Parathyroid adenoma (tissue), 2 donors: ENCODE results near the gene USP48.

Source experiments
- H2AFZ ChIP-seq: fragments of 300-600 bp; sonication (generic); one replicate; pipeline ENCODE4 v1.7.0; 2017; ENCODE audit warnings: antibody characterized with exemption, mild to moderate bottlenecking
- H3K27ac ChIP-seq: fragments of 300-600 bp; sonication (generic); one replicate; pipeline ENCODE4 v1.7.0; 2017
- H3K27me3 ChIP-seq: fragments of 300-600 bp; sonication (generic); one replicate; pipeline ENCODE4 v1.7.0; 2017; ENCODE audit warnings: low read length; ENCODE audit not compliant: control insufficient read depth, insufficient read depth
- H3K36me3 ChIP-seq: fragments of 300-600 bp; sonication (generic); one replicate; pipeline ENCODE4 v1.7.0; 2017; ENCODE audit warnings: low read length; ENCODE audit not compliant: control insufficient read depth, insufficient read depth
- H3K4me1 ChIP-seq: fragments of 300-600 bp; sonication (generic); one replicate; pipeline ENCODE4 v1.7.0; 2017; ENCODE audit warnings: control low read depth
- H3K4me2 ChIP-seq: fragments of 300-600 bp; sonication (generic); one replicate; pipeline ENCODE4 v1.7.0; 2017; ENCODE audit warnings: low read length
- H3K4me3 ChIP-seq: fragments of 300-600 bp; sonication (generic); one replicate; pipeline ENCODE4 v1.7.0; 2017; ENCODE audit warnings: low read depth, low read length
- H3K79me2 ChIP-seq: fragments of 300-600 bp; sonication (generic); one replicate; pipeline ENCODE4 v1.7.0; 2017; ENCODE audit warnings: control low read depth
- H3K9ac ChIP-seq: fragments of 300-600 bp; sonication (generic); one replicate; pipeline ENCODE4 v1.7.0; 2017; ENCODE audit warnings: mild to moderate bottlenecking
- H3K9me3 ChIP-seq: fragments of 300-600 bp; sonication (generic); one replicate; pipeline ENCODE4 v1.7.0; 2017; ENCODE audit warnings: low read length; ENCODE audit not compliant: control insufficient read depth
- CTCF ChIP-seq: fragments of 300-600 bp; sonication (generic); IDR thresholded peaks from one replicate; pipeline ENCODE4 v1.7.0; 2017; ENCODE audit warnings: antibody characterized with exemption, mild to moderate bottlenecking
- donor health status: primary hyperparathyroidism.

The USP48 gene

GRCh38 chr1:21721295-21721985 lies 61.5 kb downstream of the USP48 start:
- Histone ChIP-seq H3K79me2 (no peaks in the 10 kb centered on the region), H3K36me3 (no peaks in the 10 kb centered on the region), H3K9ac (no peak overlapping the region), H3K4me1 (no peaks in the 10 kb centered on the region), H3K9me3 (no peaks in the 10 kb centered on the region), H3K27me3 (no peaks in the 10 kb centered on the region), H3K4me2 (no peak overlapping the region), H2AFZ (no peak overlapping the region), H3K4me3 (no peak overlapping the region), H3K27ac (no peak overlapping the region)
- TF ChIP-seq CTCF, result no peak

- Histone ChIP-seq H3K27me3 (no peaks in the 10 kb centered on the region), H3K9ac (no peak overlapping the region), H2AFZ (no peak overlapping the region), H3K27ac (no peak overlapping the region), H3K9me3 (no peaks in the 10 kb centered on the region), H3K79me2 (no peaks in the 10 kb centered on the region), H3K4me1 (no peaks in the 10 kb centered on the region), H3K4me3 (no peak overlapping the region), H3K4me2 (no peak overlapping the region), H3K36me3 (no peaks in the 10 kb centered on the region)
- TF ChIP-seq CTCF, result no peak
Observed at GRCh38 chr1:21716169-21716568, 66.8 kb downstream of the USP48 start.

- Histone ChIP-seq H3K4me3 (no peak overlapping the region), H3K27ac (no peak overlapping the region), H3K27me3 (no peaks in the 10 kb centered on the region), H3K9me3 (no peaks in the 10 kb centered on the region), H3K36me3 (no peaks in the 10 kb centered on the region), H3K4me1 (no peaks in the 10 kb centered on the region), H2AFZ (no peak overlapping the region), H3K4me2 (no peak overlapping the region), H3K9ac (no peak overlapping the region), H3K79me2 (no peaks in the 10 kb centered on the region)
- TF ChIP-seq CTCF, result no peak
Observed at GRCh38 chr1:21707891-21708290, 75.1 kb downstream of the USP48 start.

- Histone ChIP-seq H3K9ac (no peak overlapping the region), H3K27ac (no peak overlapping the region), H3K4me2 (no peak overlapping the region), H3K4me1 (no peaks in the 10 kb centered on the region), H2AFZ (no peak overlapping the region), H3K9me3 (no peaks in the 10 kb centered on the region), H3K27me3 (no peaks in the 10 kb centered on the region), H3K4me3 (no peak overlapping the region), H3K36me3 (no peaks in the 10 kb centered on the region), H3K79me2 (no peaks in the 10 kb centered on the region)
- no peak for TF ChIP-seq CTCF
Observed at GRCh38 chr1:21707086-21707840, 75.7 kb downstream of the USP48 start.
